HFF-Myc (cell line): Measurements from ENCODE around the gene SCARF1.

Experiments
- DNase-seq: peaks from one replicate; pipeline ENCODE4 v3.0.0-alpha.2; 2011; ENCODE audit warnings: low read depth; ENCODE audit errors: extremely low read depth
- H3K4me3 ChIP-seq: replicated peaks from 2 replicates; pipeline ENCODE4 v1.5.1; 2011; ENCODE audit warnings: low read depth, mild to moderate bottlenecking, control low read depth, low read length
- CTCF ChIP-seq: IDR thresholded peaks from 2 replicates; pipeline ENCODE4 v1.5.1; 2012; ENCODE audit warnings: mild to moderate bottlenecking, low read depth, low read length, control low read depth; ENCODE audit errors: missing control alignments

Gene SCARF1

GRCh38 chr17:1605681-1606351 is 39.7 kb downstream of the SCARF1 start:
- H3K4me3 ChIP-seq: no peak overlapping the region
- no peak for DNase-seq
- TF ChIP-seq CTCF: no peak

DNA sequence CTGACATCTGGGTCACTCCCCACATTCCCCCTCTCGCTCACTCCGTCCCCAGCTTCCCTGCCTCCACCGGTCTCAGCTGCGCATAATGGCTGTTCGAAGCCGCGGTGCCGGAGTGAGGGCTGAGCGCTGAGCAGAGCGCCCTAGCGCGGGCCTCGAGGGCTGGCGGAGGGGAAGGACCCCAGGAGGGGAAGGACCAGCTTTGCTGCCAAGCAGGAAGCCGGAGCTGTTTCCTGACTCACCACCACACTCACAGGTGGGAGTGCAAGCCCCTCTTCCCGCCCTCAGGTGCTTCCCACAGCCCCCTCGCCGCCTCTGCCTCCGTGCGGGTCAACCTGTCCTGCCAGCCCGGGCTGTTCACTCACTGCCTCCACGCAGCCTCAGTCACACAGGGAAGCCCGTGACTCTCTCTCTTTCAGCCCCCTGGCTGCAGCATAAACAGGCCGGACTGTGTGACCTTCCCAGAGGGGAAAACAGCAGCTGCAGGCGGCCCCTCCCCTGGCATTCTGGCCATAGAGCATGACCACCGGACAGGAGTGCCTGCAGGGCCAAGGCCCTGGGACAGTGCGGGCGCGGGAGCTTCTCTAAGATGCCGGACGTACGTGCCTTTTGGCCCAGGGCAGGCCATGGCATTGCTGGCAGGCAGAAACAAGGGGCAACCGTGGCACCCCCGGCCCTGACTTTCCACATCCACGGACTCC is 40.6 kb downstream of the SCARF1 start:
- H3K4me3 ChIP-seq: no peak overlapping the region
- TF ChIP-seq CTCF: no peak

GRCh38 chr17:1601571-1601970 is 44.0 kb downstream of the SCARF1 start:
- H3K4me3 ChIP-seq: no peak overlapping the region
- no peak for TF ChIP-seq CTCF
- no peak for DNase-seq

More for the DNA sequence above, 40.6 kb downstream of the SCARF1 start:
- no peak for DNase-seq

DNA sequence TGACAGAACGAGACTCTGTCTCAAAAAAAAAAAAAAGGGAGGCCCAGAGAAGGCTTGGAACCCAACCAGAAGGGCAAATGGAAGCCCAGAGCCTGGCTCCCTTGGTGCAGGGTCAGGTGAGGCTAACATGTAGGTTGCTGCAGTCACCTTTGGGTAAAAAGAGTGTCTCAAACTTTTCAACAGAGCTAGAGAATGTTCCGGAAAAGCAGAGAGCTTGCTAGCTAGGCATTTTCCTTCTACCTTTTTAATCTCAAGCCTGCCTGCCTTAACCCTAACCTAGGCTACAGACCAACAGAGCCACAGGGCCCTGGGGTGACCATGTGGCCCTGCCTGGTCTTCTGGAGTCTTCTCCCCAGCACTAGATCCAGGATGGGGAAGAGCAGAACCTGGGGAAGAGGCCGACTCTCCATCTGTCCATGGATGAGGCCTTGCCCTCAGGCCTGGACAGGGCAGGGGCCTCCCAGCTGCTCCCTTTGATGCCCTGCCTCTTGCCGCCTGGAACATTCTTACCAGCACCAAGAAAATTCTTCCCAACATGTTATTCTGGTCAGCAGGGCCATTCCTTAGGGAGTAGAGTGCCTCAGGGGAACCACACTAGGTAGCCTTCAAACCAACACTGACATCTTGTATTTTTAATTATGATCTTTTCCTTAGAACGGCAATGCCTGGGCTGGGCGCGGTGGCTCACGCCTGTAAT is 47.0 kb downstream of the SCARF1 start:
- no peak for DNase-seq
- no peak overlapping the region for H3K4me3 ChIP-seq
- no peak for TF ChIP-seq CTCF

DNA sequence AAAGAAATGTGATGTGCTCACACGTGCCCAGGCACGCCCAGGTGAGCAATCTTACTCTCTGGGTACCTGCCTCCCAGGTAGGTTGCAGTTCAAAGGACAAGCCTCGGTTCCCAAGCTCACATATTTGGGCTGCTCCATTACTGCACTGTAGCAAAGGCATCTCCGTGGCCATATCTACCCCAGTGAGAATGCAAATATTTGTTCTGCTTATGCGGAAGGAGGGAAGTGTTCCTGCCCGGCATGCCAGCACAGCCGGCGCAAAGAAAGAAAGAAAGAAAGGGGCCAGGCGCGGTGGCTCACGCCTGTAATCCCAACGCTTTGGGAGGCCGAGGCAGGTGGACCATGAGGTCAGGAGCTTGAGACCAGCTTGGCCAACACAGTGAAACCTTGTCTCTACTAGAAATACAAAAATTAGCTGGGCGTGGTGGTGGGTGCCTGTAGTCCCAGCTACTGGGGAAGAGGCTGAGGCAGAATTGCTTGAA is 47.6 kb downstream of the SCARF1 start:
- no peak for DNase-seq
- TF ChIP-seq CTCF: no peak
- H3K4me3 ChIP-seq: no peak overlapping the region

- no peak for DNase-seq
- TF ChIP-seq CTCF: no peak
Observed at GRCh38 chr17:1593630-1593931, 52.0 kb downstream of the SCARF1 start.

More at GRCh38 chr17:1593630-1593931, 52.0 kb downstream of the SCARF1 start:
- no peak overlapping the region for H3K4me3 ChIP-seq
